Prostate gland (tissue), 2 donors: ENCODE measurements around the gene TMEM233. TPM values are rescaled to one million over a fixed set of nuclear protein-coding genes. Genes with fewer than 3 reads are reported as not detected.

ENCODE experiments used
- DNase-seq: peaks from one replicate; pipeline ENCODE4 v3.0.0-alpha.2; 2019; ENCODE audit warnings: low spot score
- H3K27ac ChIP-seq, 2 donors: fragments of 200-600 bp; sonication (generic); 2 replicates each; pipeline ENCODE4 v1.5.1; 2017 to 2019
- H3K27me3 ChIP-seq: fragments of 200-600 bp; sonication (generic); replicated peaks from 2 replicates; pipeline ENCODE4 v1.5.1; 2019; ENCODE audit not compliant: insufficient read depth
- H3K36me3 ChIP-seq, 2 donors: fragments of 200-600 bp; sonication (generic); 1 replicate in 1 of 2; 2 replicates in 1 of 2; pipeline versions ENCODE4 v1.5.1 to v1.8.1; 2017 to 2019
- H3K4me1 ChIP-seq: fragments of 200-600 bp; sonication (generic); replicated peaks from 2 replicates; pipeline ENCODE4 v1.5.1; 2019
- H3K4me3 ChIP-seq, 2 donors: fragments of 200-600 bp; sonication (generic); 2 replicates each; pipeline ENCODE4 v1.5.1; 2017 to 2019
- H3K9me3 ChIP-seq: fragments of 200-600 bp; sonication (generic); 2 replicates; pipeline ENCODE4 v1.5.1; 2017
- CTCF ChIP-seq, 4 experiments: fragments of 200-600 bp in 2 of 4; fragments of 450-650 bp in 2 of 4; sonication (generic) in 2 of 4; IDR thresholded peaks; 1 replicate in 3 of 4; 2 replicates in 1 of 4; pipeline ENCODE4 v1.5.1; 2016 to 2019; ENCODE audit warnings: antibody characterized with exemption in 4 of 4, mild to moderate bottlenecking in 2 of 4, moderate library complexity in 2 of 4
- POLR2A ChIP-seq: fragments of 450-650 bp; IDR thresholded peaks from one replicate; pipeline ENCODE4 v1.6.1; 2016; ENCODE audit warnings: antibody characterized with exemption, mild to moderate bottlenecking
- POLR2AphosphoS5 ChIP-seq: sonication (generic); formaldehyde crosslinking; IDR thresholded peaks from one replicate; pipeline ENCODE4 v1.6.1; 2017; ENCODE audit warnings: antibody characterized with exemption
- WGBS: methylation state at CpG from one replicate; pipeline ENCODE4 v1.1.5; 2018; 5-methylcytosine and 5-hydroxymethylcytosine counted together
- intact Hi-C: fragments of 100-400 bp; cut with DNase I; formaldehyde crosslinking; loops from one replicate; pipeline ENCODE4 v1.14.2; 2022
- total RNA-seq, 2 donors: library from RNA; depleted of rRNA; stranded (reverse); fragments of >200 nt; gene quantifications; one replicate each; pipeline ENCODE4 v1.1.0, GENCODE V29; 2016

The TMEM233 gene
- total RNA-seq, 2 donors from 2014 or later = 0.18 TPM; not detected in 1

DNA sequence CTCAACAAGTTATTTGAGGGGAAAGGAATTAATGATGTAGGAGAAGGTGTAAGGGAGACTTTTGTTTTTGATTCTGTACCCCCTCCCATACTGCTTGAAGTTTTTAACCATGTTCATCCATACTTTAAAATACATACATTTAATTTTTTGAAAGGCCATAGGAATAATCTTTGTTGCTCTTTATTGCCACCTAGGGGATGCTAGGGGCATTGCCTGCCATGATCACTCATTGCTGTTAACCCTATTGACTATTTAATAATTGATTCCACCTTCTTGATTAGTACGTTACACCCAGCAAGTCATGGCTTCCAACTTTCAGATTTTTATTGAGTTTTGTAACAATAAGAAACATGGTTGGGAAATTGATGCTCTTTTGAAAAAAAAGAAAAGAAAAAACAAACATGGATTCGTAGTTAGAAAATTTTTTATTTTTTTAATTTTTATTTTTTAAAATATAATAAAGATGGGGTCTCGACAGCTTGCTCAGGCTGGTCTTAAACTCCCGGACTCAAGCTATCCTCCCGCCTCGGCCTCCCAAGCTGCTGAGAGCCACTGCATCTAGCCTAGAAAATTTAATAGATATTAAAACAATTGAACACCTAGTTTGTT is 65.8 kb downstream of the TMEM233 start:
- H3K27me3 ChIP-seq = no peaks in the 10 kb centered on the region
- DNase-seq = no peak
- H3K4me3 ChIP-seq = no peak overlapping the region
- no peaks in the 10 kb centered on the region for H3K36me3 ChIP-seq
- H3K4me1 ChIP-seq = no peaks in the 10 kb centered on the region
- TF ChIP-seq CTCF (IDR thresholded peaks at IDR 0.05) (peak; percentile 34 to 75 (median 60)), POLR2AphosphoS5 (no peak), POLR2A (no peak)
- H3K9me3 ChIP-seq = no peaks in the 10 kb centered on the region
- WGBS = 42% methylated on average over 6 of the region's 6 CpGs
- intact Hi-C loops = no loop called here
- H3K27ac ChIP-seq = no peak overlapping the region

- Histone ChIP-seq H3K27ac (no peak overlapping the region), H3K27me3 (no peaks in the 10 kb centered on the region), H3K4me1 (no peaks in the 10 kb centered on the region), H3K4me3 (no peak overlapping the region), H3K36me3 (no peaks in the 10 kb centered on the region), H3K9me3 (no peaks in the 10 kb centered on the region)
- DNase-seq = no peak
- no peak for TF ChIP-seq POLR2A
- TF ChIP-seq CTCF (IDR thresholded peaks at IDR 0.05) = no peak
- no peak for TF ChIP-seq POLR2AphosphoS5
- intact Hi-C loops = no loop called here
- 85% methylated on average over 5 of the region's 5 CpGs for WGBS
Observed at GRCh38 chr12:119660076-119660475, 66.5 kb downstream of the TMEM233 start.

DNA sequence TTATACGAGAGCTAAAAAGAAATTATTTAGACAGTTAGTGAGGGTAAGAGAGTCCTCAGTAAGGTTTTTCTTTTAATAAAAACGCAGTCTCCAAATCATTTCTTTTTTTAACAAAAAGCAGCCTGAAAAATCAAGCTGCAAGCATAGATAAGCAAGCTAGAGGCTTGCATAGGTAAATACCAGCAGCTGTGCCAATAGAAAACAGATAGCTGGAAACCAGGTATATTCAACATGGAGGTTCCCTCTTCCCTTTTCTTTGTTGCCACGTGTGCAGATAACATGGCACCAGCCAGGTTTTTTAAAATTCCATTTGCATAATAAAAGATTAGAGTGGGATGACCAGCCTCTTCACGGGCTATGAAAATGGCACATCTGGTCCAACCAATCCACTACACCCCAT is 68.3 kb downstream of the TMEM233 start:
- Histone ChIP-seq H3K9me3 (no peaks in the 10 kb centered on the region), H3K36me3 (no peaks in the 10 kb centered on the region), H3K27me3 (no peaks in the 10 kb centered on the region), H3K27ac (no peak overlapping the region), H3K4me3 (no peak overlapping the region), H3K4me1 (no peaks in the 10 kb centered on the region)
- TF ChIP-seq POLR2A (no peak), POLR2AphosphoS5 (no peak), CTCF (IDR thresholded peaks at IDR 0.05) (no peak)
- intact Hi-C loops = no loop called here
- no peak for DNase-seq
- WGBS = 56% methylated on average over 4 of the region's 4 CpGs

GRCh38 chr12:119664642-119665041 is 71.1 kb downstream of the TMEM233 start:
- TF ChIP-seq POLR2A = no peak
- no peak for TF ChIP-seq POLR2AphosphoS5
- TF ChIP-seq CTCF (IDR thresholded peaks at IDR 0.05) = no peak
- no peak overlapping the region for H3K4me3 ChIP-seq
- 92% methylated on average over 1 of the region's 1 CpG for WGBS
- no peaks in the 10 kb centered on the region for H3K4me1 ChIP-seq
- DNase-seq = no peak
- H3K9me3 ChIP-seq = no peaks in the 10 kb centered on the region
- no peak overlapping the region for H3K27ac ChIP-seq
- intact Hi-C loops = no loop called here
- H3K36me3 ChIP-seq = no peaks in the 10 kb centered on the region
- no peaks in the 10 kb centered on the region for H3K27me3 ChIP-seq

GRCh38 chr12:119665164-119665929 is 71.8 kb downstream of the TMEM233 start:
- H3K36me3 ChIP-seq = no peaks in the 10 kb centered on the region
- intact Hi-C loops = no loop called here
- no peaks in the 10 kb centered on the region for H3K9me3 ChIP-seq
- no peaks in the 10 kb centered on the region for H3K4me1 ChIP-seq
- no peak for DNase-seq
- no peak for TF ChIP-seq POLR2A
- no peak for TF ChIP-seq CTCF (IDR thresholded peaks at IDR 0.05)
- H3K27ac ChIP-seq = no peak overlapping the region
- H3K4me3 ChIP-seq = no peak overlapping the region
- H3K27me3 ChIP-seq = no peaks in the 10 kb centered on the region
- 89% methylated on average over 4 of the region's 4 CpGs for WGBS
